Measurements from ENCODE around the gene NOX1. TPM values are rescaled to one million over a fixed set of nuclear protein-coding genes. Genes with fewer than 3 reads are reported as not detected.

Gene NOX1
- total and polyA plus RNA-seq, 12 donors: 0.07 to 0.16 TPM; not detected in 10

DNA sequence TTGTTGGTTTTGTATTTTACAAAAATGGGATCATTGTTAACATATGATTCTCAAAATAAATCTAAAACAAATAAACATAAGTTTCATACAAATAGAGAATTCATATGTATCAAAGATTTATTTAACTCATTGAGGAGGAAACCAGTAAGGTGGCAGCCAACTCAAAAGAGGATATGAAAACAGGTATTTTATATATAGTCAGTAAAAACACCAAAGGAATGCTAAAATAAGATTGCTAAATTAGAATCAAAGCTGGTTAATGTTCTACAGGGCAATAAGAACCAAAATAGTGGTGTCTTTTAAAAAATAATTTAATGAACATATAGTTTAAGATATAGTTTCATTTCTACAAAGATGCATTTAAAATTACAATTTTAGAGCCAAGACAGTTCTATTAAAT lies 31.5 kb upstream of the NOX1 start:
- no peak for DNase-seq
- intact Hi-C loops (cut with DNase I): no loop called here
- no peaks in the 10 kb centered on the region for H3K4me1 ChIP-seq (replicated peaks in 1 of 2)
- H3K9me3 ChIP-seq (replicated peaks in 1 of 3): no peaks in the 10 kb centered on the region
- H3K36me3 ChIP-seq (replicated peaks in 1 of 2): no peaks in the 10 kb centered on the region
- H3K27ac ChIP-seq: no peak overlapping the region
- no peak overlapping the region for H3K4me3 ChIP-seq
- H3K27me3 ChIP-seq: peaks cover 10% of the 10 kb centered on the region
- TF ChIP-seq, protein P1, sequence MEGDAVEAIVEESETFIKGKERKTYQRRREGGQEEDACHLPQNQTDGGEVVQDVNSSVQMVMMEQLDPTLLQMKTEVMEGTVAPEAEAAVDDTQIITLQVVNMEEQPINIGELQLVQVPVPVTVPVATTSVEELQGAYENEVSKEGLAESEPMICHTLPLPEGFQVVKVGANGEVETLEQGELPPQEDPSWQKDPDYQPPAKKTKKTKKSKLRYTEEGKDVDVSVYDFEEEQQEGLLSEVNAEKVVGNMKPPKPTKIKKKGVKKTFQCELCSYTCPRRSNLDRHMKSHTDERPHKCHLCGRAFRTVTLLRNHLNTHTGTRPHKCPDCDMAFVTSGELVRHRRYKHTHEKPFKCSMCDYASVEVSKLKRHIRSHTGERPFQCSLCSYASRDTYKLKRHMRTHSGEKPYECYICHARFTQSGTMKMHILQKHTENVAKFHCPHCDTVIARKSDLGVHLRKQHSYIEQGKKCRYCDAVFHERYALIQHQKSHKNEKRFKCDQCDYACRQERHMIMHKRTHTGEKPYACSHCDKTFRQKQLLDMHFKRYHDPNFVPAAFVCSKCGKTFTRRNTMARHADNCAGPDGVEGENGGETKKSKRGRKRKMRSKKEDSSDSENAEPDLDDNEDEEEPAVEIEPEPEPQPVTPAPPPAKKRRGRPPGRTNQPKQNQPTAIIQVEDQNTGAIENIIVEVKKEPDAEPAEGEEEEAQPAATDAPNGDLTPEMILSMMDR (IDR thresholded peaks at IDR 0.05): no peak
- no peak for TF ChIP-seq POLR2A (IDR thresholded peaks at IDR 0.05)

DNA sequence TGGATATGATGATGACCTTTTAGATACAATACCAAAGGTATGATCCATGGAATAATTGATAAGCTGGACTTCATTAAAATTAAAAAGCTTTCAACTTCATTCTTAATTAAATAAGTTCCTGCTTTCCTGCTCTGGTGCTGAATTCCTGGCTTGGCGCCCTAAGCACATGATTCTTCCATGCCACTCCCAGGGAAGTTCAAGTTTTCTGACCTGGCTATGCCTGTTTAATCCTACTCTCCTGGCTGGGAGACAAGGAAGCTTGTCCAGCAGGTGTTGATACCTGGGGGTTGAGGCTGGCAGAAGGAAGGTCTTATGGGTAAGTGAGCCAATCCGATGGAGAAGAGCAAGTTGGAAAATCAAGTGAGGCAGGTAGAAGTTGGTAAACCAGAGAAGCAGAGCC lies 30.3 kb upstream of the NOX1 start:
- DNase-seq: no peak
- H3K4me1 ChIP-seq (replicated peaks in 1 of 2): no peaks in the 10 kb centered on the region
- H3K27ac ChIP-seq: no peak overlapping the region
- H3K9me3 ChIP-seq (replicated peaks in 1 of 3): no peaks in the 10 kb centered on the region
- no peaks in the 10 kb centered on the region for H3K36me3 ChIP-seq (replicated peaks in 1 of 2)
- no peak for TF ChIP-seq POLR2A (IDR thresholded peaks at IDR 0.05)
- TF ChIP-seq, protein P1 (IDR thresholded peaks at IDR 0.05): no peak
- H3K27me3 ChIP-seq: peaks cover 7% of the 10 kb centered on the region
- intact Hi-C loops (cut with DNase I): no loop called here
- WGBS, 4 donors: 37 to 88% (median 52%) methylated on average over 1 to 2 of the region's 2 CpGs
- no peak overlapping the region for H3K4me3 ChIP-seq

DNA sequence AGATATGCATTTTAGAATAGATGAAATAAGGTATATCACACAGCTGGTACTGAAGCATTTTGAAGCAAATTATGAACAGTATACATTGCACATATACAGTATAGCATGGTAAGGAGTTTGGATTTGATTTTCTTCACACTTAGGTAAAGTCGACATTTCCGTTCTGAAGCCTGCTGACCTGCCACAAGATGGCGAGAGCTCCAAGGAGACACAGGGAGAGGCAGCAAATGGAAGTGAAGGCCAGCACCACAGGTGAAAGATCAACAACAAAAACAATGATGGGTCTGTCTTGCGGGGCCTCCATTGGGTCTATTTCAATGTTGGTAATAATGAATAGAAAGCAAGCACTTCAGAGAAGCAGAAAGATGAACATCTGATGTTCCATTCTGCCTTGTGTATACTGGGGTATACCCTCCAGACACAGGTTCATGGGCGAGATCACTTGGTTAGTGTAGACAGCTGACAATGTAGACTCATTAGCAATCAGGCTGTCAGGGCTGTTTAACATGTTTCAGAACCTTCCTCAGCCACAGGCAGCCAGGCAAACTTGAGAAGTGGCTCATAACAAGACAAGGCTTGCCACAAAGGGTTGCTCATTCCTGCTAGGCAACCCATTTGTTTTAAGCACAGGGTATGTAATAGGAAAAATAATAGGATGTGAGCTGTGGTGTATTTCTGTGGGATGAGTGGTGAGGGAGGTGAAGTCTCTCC lies 21.4 kb upstream of the NOX1 start:
- H3K9me3 ChIP-seq (replicated peaks in 1 of 3): no peaks in the 10 kb centered on the region
- no peaks in the 10 kb centered on the region for H3K36me3 ChIP-seq (replicated peaks in 1 of 2)
- H3K27ac ChIP-seq: no peak overlapping the region
- WGBS, 4 donors: 29 to 35% (median 30%) methylated on average over 5 of the region's 5 CpGs
- no peaks in the 10 kb centered on the region for H3K4me1 ChIP-seq (replicated peaks in 1 of 2)
- peak in 5 of 7 donors; percentile 20 to 54 (median 28) for DNase-seq
- intact Hi-C loops (cut with DNase I): loop anchor here in 1 of 2 donors (10.0 kb wide), 1 partner anchor 389 kb away; no protein-coding TSS in a partner anchor
- no peak for TF ChIP-seq POLR2A (IDR thresholded peaks at IDR 0.05)
- TF ChIP-seq, protein P1 (IDR thresholded peaks at IDR 0.05): peak in 4 of 6 experiments; percentile 35 to 48 (median 44)
- no peak overlapping the region for H3K4me3 ChIP-seq
- peaks cover 3% of the 10 kb centered on the region for H3K27me3 ChIP-seq

DNA sequence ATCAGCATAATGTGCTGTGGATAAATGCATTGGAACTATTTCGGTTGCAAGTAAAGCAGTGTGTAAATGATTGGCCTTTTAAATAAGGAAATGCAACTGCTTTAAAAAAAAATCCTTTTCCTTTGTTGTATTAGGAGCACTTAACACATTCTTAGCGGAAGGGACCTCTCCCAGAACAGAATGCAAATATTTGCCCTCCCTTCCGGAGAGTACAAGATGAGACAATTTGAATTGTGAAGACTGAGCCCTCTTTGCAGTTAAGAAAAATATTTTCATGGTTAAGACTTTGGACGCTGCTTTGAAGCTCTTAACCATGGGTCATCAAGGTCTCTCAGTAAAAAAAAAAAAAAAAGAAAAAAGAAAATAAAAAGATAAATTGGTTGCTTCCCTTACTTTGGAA lies 9.5 kb upstream of the NOX1 start:
- peaks cover 13% of the 10 kb centered on the region for H3K27me3 ChIP-seq
- TF ChIP-seq, protein P1 (IDR thresholded peaks at IDR 0.05): no peak
- no peak for TF ChIP-seq POLR2A (IDR thresholded peaks at IDR 0.05)
- H3K4me3 ChIP-seq: no peak overlapping the region
- WGBS, 4 donors: 30 to 50% (median 42%) methylated on average over 4 of the region's 4 CpGs
- intact Hi-C loops (cut with DNase I): no loop called here
- no peaks in the 10 kb centered on the region for H3K9me3 ChIP-seq (replicated peaks in 1 of 3)
- no peak for DNase-seq
- no peaks in the 10 kb centered on the region for H3K36me3 ChIP-seq (replicated peaks in 1 of 2)
- H3K4me1 ChIP-seq (replicated peaks in 1 of 2): no peaks in the 10 kb centered on the region
- no peak overlapping the region for H3K27ac ChIP-seq

All from adrenal gland (tissue), 12 donors.